GM12892 (cell line): ENCODE measurements around the gene ZSCAN5A. TPM values are rescaled to one million over a fixed set of nuclear protein-coding genes. Genes with fewer than 3 reads are reported as not detected.
"Not testable (repeated sequence)": the region's sequence is repeated elsewhere in the genome, so short reads cannot be mapped to it uniquely, and the experiment has no call there.

Experiments
- DNase-seq: peaks from one replicate; pipeline ENCODE4 v3.0.0; 2011; ENCODE audit not compliant: insufficient read length
- FAIRE-seq: peaks from 2 replicates; lab custom pipeline; 2011; peaks lifted over from hg19 to GRCh38; lab: Jason Lieb, UNC
- POLR2A ChIP-seq: IDR thresholded peaks from 2 replicates; pipeline ENCODE4 v1.6.1; 2011; ENCODE audit warnings: low read depth, low read length, control low read depth
- POLR2AphosphoS5 ChIP-seq: IDR thresholded peaks from 2 replicates; pipeline ENCODE4 v1.6.1; 2011; ENCODE audit warnings: low read depth, low read length, control low read depth
- TAF1 ChIP-seq: IDR thresholded peaks from 2 replicates; pipeline ENCODE4 v1.6.1; 2011; ENCODE audit warnings: low read depth, mild to moderate bottlenecking, control low read depth, low read length, borderline replicate concordance
- polyA plus RNA-seq: library from polyadenylated mRNA; unstranded; fragments of >200 nt; gene quantifications from one replicate; pipeline ENCODE4 v1.2.1, GENCODE V29; 2012; ENCODE audit warnings: missing spikeins, inconsistent platforms; ENCODE audit not compliant: missing spikeins

Gene ZSCAN5A, protein sequence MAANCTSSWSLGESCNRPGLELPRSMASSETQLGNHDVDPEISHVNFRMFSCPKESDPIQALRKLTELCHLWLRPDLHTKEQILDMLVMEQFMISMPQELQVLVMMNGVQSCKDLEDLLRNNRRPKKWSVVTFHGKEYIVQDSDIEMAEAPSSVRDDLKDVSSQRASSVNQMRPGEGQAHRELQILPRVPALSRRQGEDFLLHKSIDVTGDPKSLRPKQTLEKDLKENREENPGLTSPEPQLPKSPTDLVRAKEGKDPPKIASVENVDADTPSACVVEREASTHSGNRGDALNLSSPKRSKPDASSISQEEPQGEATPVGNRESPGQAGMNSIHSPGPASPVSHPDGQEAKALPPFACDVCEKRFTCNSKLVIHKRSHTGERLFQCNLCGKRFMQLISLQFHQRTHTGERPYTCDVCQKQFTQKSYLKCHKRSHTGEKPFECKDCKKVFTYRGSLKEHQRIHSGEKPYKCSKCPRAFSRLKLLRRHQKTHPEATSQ
- 7.1 TPM for polyA plus RNA-seq

DNA sequence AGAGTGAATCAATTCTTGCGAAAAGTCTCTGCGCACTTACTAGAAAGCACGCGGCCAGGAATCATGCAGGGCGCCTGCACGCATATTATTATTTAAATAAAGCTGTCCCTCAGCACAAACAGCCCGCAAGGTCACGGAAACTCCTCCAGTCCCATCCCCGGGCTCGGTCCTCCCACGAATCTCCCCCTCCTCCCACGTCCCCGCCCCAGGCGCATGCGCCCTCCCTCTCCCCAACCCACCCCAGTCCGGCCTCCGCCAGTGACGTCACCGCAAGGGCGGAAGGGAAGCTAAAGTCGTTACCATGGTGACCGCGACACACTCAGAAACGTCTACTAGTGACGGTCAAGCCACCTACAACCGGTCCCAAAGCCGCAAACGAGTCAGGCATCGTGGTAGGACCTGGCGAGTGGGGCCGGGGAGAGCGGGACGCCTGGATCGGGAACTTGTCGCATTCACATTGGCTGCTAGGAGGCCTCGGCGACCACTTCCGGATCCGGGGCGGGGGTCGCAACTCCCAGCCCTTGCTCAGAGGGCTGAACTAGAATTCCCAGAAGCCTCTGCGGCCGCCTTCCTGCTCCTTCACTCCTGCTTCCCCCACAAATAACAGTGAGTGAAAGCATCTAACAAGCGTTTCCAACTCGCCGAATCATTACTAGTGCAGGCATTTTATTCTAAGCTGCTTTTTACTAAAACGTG lies at the start of gene ZSCAN5A:
Gene ZSCAN5A, minus strand, starts transcription at position 459 of the 696 bp plus-strand sequence. CDS start 89,793 bp downstream, outside the sequence.
- DNase-seq (peak; percentile 89), FAIRE-seq (peak; percentile 98)
- TF ChIP-seq POLR2A (peak; percentile 73; the same call in 1 of the 2 replicates), POLR2AphosphoS5 (peak; percentile 90), TAF1 (peak; percentile 55)

DNA sequence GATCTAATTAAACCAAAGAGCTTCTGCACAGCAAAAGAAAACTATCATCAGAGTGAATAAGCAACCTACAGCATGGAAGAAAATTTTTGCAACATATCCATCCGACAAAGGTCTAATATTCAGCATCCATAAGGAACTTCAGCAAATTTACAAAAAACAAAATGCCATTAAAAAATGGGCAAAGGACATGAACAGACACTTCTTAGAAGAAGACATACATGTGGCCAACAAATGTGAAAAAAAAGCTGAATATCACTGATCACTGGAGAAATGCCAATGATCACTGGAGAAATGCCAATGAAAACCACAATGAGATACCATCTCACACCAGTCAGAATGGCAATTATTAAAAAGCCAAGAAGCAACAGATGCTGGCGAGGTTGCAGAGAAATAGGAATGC lies 46.2 kb upstream of the ZSCAN5A start:
- DNase-seq (no peak), FAIRE-seq (no peak)
- TF ChIP-seq TAF1 = no peak
- no peak for TF ChIP-seq POLR2AphosphoS5
- TF ChIP-seq POLR2A = no peak

GRCh38 chr19:56356944-56357343 lies 42.3 kb upstream of the ZSCAN5A start:
- no peak for DNase-seq
- no peak for FAIRE-seq
- no peak for TF ChIP-seq POLR2AphosphoS5

DNA sequence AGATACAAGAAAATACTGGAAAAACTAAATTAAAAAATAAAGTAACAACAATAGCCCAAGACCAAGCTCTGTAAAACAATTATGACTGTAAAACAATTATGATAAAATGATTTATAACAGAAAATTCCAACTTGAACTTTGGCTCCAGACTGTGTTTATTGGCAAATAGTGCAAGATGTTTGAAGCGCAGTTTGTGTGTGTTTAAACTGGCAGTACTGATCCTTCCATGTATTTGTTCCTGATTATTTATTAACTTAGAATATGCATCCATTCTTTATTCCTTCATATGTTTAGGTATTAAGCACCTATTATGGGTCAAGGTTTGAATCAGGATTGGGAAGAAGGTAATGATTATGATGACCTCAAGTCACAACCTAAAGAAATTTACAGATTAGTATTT lies 40.9 kb upstream of the ZSCAN5A start:
- TF ChIP-seq POLR2A (no peak), TAF1 (no peak), POLR2AphosphoS5 (no peak)
- no peak for FAIRE-seq
- no peak for DNase-seq

GRCh38 chr19:56351208-56351607 lies 36.6 kb upstream of the ZSCAN5A start:
- no peak for DNase-seq
- TF ChIP-seq TAF1 (no peak), POLR2AphosphoS5 (no peak), POLR2A (no peak)
- FAIRE-seq = no peak

- DNase-seq (no peak), FAIRE-seq (no peak)
- TF ChIP-seq POLR2AphosphoS5 (no peak), POLR2A (no peak), TAF1 (no peak)
Observed at GRCh38 chr19:56350416-56351045, 35.9 kb upstream of the ZSCAN5A start.

DNA sequence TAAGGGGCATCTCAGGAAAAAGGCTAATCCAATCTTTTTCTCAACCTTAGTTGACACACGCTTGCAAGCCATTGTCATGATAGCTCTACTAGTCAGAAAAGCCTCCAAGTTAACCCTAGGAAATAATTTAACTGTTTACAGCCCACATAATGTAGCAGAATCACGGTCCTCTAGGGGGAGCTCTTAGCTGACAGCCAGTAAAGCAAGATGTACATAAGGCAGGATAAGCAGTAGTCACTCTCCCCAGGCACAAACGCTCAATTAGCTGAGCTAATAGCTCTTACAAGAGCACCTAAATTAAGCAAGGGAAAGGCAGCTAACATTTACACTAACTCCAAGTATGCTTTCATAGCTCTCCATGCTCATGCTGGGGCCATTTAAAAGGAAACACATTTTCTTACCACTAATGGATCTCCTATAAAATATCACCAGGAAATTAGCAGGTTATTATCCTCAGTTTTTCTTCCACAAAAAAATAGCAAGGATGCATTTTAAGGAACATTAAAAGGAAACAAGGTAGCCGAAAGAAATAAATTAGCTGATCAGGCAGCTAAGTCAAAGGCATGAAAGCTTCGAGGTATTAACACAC lies 33.7 kb upstream of the ZSCAN5A start:
- TF ChIP-seq POLR2AphosphoS5 (no peak), POLR2A (no peak), TAF1 (no peak)
- FAIRE-seq = no peak
- DNase-seq = no peak

- TF ChIP-seq POLR2AphosphoS5 (no peak), POLR2A (no peak), TAF1 (no peak)
- DNase-seq = no peak
- FAIRE-seq = no peak
Observed at GRCh38 chr19:56347163-56347778, 32.6 kb upstream of the ZSCAN5A start.

GRCh38 chr19:56341948-56342347 lies 27.3 kb upstream of the ZSCAN5A start:
- no peak for DNase-seq
- FAIRE-seq = no peak
- no peak for TF ChIP-seq TAF1
- TF ChIP-seq POLR2A = no peak
- TF ChIP-seq POLR2AphosphoS5 = no peak

GRCh38 chr19:56339031-56339430 lies 24.4 kb upstream of the ZSCAN5A start:
- FAIRE-seq, DNase-seq: not testable (repeated sequence)

DNA sequence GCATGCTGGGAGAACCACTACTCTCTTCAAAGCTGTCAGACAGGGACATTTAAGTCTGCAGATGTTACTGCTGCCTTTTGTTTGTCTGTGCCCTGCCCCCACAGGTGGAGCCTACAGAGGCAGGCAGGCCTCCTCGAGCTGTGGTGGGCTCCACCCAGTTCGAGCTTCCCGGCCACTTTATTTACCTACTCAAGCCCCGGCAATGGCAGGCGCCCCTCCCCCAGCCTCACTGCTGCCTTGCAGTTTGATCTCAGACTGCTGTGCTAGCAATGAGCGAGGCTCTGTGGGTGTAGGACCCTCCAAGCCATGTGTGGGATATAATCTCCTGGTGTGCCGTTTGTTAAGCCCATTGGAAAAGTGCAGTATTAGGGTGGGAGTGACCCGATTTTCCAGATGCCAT lies 22.4 kb upstream of the ZSCAN5A start:
- not testable (repeated sequence) for FAIRE-seq

DNA sequence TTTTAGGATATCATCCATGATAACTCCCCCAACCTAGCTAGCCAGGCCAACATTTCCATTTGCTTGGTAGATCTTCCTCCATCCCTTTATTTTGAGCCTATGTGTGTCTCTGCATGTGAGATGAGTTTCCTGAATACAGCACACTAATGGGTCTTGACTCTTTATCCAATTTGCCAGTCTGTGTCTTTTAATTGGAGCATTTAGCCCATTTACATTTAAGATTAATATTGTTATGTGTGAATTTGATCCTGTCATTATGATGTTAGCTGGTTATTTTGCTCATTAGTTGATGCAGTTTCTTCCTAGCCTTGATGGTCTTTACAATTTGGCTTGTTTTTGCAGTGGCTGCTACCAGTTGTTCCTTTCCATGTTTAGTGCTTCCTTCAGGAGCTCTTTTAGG lies 20.7 kb upstream of the ZSCAN5A start:
- not testable (repeated sequence) for DNase-seq, FAIRE-seq

More for the DNA sequence above, 22.4 kb upstream of the ZSCAN5A start:
- not testable (repeated sequence) for DNase-seq
